ENCODE results near the gene PLEKHO2. TPM values are rescaled to one million over a fixed set of nuclear protein-coding genes. Genes with fewer than 3 reads are reported as not detected.

PLEKHO2 gene, protein sequence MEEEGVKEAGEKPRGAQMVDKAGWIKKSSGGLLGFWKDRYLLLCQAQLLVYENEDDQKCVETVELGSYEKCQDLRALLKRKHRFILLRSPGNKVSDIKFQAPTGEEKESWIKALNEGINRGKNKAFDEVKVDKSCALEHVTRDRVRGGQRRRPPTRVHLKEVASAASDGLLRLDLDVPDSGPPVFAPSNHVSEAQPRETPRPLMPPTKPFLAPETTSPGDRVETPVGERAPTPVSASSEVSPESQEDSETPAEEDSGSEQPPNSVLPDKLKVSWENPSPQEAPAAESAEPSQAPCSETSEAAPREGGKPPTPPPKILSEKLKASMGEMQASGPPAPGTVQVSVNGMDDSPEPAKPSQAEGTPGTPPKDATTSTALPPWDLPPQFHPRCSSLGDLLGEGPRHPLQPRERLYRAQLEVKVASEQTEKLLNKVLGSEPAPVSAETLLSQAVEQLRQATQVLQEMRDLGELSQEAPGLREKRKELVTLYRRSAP
- total RNA-seq (2022; extraction: Qiagen RNA extraction): 6.3 to 7.7 TPM (median 6.4 TPM) in 5 replicates

DNA sequence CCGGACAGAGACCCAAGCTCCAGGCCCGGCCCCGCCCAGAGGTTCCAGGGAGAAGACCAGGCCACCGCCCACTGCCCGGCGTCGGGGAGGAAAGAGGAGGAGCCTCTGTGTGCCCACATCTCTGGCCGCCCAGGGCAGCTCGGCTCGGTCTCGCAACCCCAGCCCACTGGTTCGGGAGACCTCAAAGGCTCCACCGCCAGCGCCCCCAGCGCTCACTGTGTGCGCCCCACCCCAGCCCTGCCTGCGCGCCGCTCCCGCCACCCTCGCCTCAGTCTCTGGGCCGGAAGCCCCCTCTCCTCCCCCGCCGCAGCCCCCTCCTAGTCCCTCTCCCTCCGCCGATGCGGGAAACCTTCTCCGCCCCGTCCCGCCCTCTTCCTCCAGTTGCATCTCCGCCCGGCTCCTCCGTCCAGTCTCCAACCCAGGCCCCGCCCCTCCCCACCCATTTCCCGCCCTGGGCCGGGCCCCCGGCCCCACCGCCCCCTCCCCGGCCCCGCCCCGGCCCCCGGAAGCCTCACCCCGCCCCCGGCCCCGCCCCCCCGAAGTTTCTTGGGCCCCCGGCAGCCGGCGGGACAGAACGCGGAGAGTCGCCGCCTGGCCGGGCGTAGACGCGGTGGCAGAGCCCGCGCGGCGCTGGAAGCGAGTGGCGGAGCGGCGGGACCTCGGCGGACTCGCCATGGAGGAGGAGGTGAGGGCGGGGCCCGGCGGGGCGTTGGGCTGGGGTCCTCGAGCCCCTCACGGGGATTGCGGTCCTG, at the start of gene PLEKHO2:
Gene PLEKHO2, plus strand, starts transcription at position 572 of the 752 bp plus-strand sequence. Its CDS starts 102 bp downstream, at position 674.

DNA sequence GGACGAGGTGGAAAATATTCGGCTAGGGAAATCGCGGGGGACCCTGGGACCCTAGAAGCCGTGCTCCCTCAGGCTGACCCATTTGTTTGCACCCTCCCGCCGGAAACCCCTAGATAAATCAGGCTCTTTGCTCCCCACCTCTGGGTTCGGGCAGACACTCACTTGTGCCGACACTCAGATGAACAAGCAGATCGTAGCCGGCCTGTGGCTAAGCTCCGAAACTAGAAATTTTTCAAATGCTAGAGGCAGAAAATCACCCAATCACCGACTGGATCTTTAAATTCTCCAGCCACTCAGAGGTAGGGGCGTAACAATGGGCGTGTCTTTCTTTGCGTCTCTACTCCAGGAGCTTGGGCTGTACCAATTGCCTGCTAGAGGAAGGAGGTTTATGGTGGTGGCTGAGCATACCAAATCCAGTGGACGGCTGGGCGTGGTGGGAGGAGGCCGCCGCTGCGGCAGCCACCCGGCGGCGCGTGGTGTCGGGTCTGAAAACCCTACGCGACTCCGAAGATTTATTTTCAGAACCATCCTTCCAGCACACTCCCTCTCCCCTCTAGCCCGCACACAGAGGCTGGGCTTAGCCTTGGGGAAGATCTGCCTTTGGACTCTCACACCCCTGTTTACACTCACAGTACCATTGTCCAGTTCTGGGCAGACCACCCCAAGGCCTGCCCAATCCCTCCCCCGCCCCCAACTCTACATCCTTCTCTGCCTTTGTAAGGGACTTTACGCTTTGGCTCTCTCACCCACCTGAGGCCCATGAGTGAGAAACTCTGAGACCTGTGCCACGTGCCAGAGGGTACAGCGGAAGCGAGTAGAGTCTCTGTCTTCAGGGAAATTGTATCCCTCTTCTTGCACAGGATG, 16.1 kb upstream of the PLEKHO2 start, which contains the start of gene PIF1:
Gene PIF1, minus strand, starts transcription at position 217 of the 864 bp plus-strand sequence. CDS start 1,312 bp downstream, outside the sequence.

DNA sequence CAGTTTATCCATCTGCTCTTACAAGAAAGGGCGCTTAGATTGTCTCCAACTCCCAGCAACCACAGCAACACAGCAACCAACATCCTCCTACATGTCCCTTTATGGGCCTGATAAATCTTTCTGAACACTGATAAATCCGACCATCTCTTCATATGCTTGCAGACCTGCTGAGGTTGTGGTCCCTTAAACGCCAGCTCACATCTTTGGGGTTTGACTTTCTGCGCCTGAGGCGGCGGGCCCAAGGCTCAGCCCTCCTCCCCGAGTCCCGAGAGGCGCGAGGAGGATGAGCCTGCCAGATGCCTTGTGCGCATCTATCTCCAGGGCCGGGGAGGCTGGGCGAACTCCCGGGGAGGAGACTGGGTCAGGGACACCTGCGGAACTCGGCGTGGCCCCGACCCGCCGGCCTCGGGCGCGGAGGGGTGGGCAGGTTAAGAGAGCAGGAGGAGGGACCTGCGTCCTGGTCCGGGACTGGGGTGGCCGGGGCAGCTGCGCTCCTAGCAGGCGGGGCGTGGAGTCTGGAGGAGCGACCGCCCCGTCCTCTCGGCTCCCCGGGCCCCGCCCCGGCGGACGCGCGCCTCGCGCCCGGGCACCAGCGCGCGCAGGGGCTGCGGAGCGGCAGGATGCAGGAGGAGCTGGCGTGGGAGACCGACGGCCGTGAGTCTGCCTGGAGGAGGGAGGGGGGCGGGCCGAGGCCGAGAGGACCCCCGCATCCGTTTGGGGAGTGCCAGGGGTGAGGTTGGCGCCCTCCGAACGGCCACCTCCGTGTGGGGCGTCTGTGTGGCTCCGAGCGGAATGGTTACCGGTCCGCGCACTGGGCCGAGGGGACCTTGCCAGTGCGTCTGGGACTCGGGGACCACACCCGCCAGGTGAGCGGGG, 69.8 kb downstream of the PLEKHO2 start, which contains the start of gene ANKDD1A:
Gene ANKDD1A, plus strand, starts transcription at position 592 of the 876 bp plus-strand sequence. Its CDS starts 29 bp downstream, at position 621.

Other genes with a start within 250 kb of the PLEKHO2 start
- gene RBPMS2, start 66.3 kb upstream of the PLEKHO2 start, total RNA-seq (2022; extraction: Qiagen RNA extraction): 5.9 to 8.8 TPM (median 8.3 TPM) in 5 replicates
- 9.8 to 17.7 TPM (median 16.7 TPM) in 5 replicates for gene PIF1, start 16.3 kb upstream of the PLEKHO2 start, total RNA-seq (2022; extraction: Qiagen RNA extraction)
- gene ANKDD1A, start 70.0 kb downstream of the PLEKHO2 start, total RNA-seq (2022; extraction: Qiagen RNA extraction): 1.7 to 1.9 TPM (median 1.7 TPM) in 5 replicates
- gene SPG21, start 148.0 kb downstream of the PLEKHO2 start, total RNA-seq (2022; extraction: Qiagen RNA extraction): 112 to 127 TPM (median 119 TPM) in 5 replicates
- gene MTFMT, start 187.7 kb downstream of the PLEKHO2 start, total RNA-seq (2022; extraction: Qiagen RNA extraction): 23.9 to 27.5 TPM (median 24.8 TPM) in 5 replicates
- gene SLC51B, start 203.5 kb downstream of the PLEKHO2 start, total RNA-seq (2022; extraction: Qiagen RNA extraction): 13.6 to 18.9 TPM (median 16.4 TPM) in 5 replicates
- gene RASL12, start 226.1 kb downstream of the PLEKHO2 start, total RNA-seq (2022; extraction: Qiagen RNA extraction): 0.08 to 0.18 TPM (median 0.09 TPM) in 5 replicates
- gene KBTBD13, start 234.8 kb downstream of the PLEKHO2 start, total RNA-seq (2022; extraction: Qiagen RNA extraction): not detected in 5 replicates

Measured in A549 treated with AZD2906 at 1 μM for 4 hours (cell line).